GM12892 (cell line): ENCODE data around the gene SLC2A6.
A peak's percentile ranks its signal among the peaks of the same experiment; 100 is the strongest.

Experiments used
- DNase-seq: peaks from one replicate; pipeline ENCODE4 v3.0.0; 2011; ENCODE audit not compliant: insufficient read length
- FAIRE-seq: peaks from 2 replicates; lab custom pipeline; 2011; peaks lifted over from hg19 to GRCh38; lab: Jason Lieb, UNC
- POLR2A ChIP-seq: IDR thresholded peaks from 2 replicates; pipeline ENCODE4 v1.6.1; 2011; ENCODE audit warnings: low read depth, low read length, control low read depth
- POLR2AphosphoS5 ChIP-seq: IDR thresholded peaks from 2 replicates; pipeline ENCODE4 v1.6.1; 2011; ENCODE audit warnings: low read depth, low read length, control low read depth
- TAF1 ChIP-seq: IDR thresholded peaks from 2 replicates; pipeline ENCODE4 v1.6.1; 2011; ENCODE audit warnings: low read depth, mild to moderate bottlenecking, control low read depth, low read length, borderline replicate concordance

SLC2A6 gene

DNA sequence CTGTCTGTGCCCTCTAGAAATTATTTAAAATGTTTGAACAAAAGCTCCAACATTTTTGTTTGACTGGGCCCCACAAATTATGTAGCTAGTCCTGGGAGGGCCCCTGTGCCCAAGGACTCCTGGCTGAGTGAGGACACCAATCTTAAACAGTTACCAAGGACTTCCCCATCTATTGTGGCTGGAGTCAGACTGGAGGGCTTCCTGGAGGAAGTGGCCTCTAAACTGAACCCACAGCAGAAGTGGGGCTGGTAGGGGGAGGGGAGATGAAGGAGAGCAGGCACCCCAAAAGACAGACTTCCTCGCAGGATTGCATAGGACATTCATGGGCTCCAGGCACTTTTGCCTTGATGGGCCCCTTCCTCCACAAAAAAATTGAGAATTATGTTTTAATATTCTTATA is 48.7 kb downstream of the SLC2A6 start:
- FAIRE-seq (no peak), DNase-seq (no peak)
- TF ChIP-seq POLR2AphosphoS5 (no peak), POLR2A (no peak), TAF1 (no peak)

DNA sequence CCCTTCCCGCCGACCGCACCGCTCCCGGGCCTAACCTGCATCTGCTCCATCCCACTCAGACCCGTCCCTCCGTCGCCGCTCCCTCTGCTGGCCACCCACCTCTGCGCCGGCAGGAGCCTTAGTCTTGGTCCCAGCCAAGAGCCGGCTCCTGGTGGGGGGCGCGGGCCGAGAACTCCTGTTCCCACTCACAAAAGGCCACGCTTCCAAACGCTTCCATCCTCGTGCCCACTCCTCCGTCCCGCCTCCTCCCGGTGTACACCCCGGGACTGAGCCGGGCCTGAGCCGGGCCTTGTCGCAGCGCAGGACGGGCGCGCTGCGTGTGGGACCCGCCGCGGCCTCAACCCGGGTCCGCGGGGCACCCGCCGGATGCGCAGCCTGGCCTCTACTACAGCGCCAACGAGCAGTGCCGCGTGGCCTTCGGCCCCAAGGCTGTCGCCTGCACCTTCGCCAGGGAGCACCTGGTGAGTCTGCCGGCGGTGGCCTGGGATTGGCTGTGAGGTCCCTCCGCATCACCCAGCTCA is 49.2 kb downstream of the SLC2A6 start:
- no peak for FAIRE-seq
- peak; percentile 44 for DNase-seq
- no peak for TF ChIP-seq TAF1
- TF ChIP-seq POLR2A: no peak
- no peak for TF ChIP-seq POLR2AphosphoS5

DNA sequence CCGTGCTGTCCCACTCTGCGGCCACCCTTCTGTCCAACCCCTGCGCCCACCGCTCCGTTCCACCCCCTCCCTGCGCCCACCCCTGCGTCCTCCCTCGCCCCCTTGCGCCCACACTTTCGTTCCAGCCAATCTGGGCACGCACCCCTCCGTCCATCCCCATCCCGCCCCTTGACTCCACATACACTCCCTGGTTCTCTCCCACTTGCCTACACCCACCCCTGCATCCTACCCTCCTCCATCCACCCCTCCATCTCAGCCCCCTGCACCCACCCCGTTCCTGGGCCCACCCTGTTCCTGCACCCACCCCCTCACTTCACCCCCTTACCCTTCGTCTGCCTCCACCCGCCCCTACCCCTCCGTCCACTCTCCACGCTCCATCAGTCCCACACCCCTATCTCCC is 49.7 kb downstream of the SLC2A6 start:
- TF ChIP-seq POLR2A: no peak
- peak; percentile 32 for DNase-seq
- FAIRE-seq: no peak

DNA sequence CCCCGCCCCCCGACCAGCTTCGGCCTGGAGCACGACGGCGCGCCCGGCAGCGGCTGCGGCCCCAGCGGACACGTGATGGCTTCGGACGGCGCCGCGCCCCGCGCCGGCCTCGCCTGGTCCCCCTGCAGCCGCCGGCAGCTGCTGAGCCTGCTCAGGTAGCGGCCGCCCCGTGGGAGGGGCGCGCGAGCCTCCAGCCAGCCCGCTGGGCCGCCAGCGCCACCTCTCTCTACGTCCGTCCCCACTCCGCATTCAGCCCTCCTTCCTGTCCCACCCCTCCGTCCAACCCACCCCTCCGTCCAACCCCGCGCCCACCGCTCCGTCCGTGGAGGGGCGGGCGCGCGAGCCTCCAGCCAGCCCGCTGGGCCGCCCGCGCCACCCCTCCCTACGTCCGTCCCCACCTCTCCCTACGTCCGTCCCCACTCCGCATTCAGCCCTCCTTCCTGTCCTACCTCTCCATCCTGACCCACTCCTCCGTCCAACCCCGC is 50.2 kb downstream of the SLC2A6 start:
- TF ChIP-seq POLR2A (no peak), POLR2AphosphoS5 (no peak), TAF1 (no peak)
- peak; percentile 50 for DNase-seq
- FAIRE-seq: peak; percentile 67

DNA sequence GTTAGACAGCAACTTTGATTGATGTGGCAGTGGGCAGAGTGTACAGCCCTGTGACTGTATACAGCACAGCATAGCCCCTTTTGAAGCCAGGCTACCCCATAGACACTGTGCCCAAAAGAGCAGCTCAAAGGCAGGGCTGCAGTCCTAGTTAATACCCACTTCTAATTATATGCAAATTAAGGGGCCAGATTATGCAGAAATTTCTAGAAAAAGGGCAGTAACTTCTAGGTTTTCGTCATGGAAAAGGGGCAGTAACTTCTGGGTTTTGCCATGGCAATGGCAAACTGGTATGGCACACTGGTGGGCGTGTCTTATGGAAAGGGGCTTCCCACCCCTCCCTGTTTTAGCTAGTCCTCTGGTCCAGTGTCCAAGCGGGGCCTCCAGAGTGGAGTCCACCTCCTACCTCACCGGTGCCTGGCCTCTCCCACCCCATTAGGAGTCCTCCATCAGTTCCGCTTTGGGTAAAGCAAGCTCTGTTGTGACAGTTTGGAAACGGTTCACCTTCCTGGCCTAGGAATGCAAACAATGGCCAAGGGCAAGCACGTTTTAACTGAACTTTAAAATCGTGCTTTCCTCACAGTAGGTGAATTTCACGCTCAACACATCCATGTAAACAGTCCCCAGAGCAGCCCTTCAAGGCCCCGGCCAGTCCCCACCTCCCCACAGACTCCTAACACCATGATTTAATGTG is 51.1 kb downstream of the SLC2A6 start:
- FAIRE-seq (no peak), DNase-seq (no peak)
- no peak for TF ChIP-seq POLR2AphosphoS5
- no peak for TF ChIP-seq TAF1
- no peak for TF ChIP-seq POLR2A

DNA sequence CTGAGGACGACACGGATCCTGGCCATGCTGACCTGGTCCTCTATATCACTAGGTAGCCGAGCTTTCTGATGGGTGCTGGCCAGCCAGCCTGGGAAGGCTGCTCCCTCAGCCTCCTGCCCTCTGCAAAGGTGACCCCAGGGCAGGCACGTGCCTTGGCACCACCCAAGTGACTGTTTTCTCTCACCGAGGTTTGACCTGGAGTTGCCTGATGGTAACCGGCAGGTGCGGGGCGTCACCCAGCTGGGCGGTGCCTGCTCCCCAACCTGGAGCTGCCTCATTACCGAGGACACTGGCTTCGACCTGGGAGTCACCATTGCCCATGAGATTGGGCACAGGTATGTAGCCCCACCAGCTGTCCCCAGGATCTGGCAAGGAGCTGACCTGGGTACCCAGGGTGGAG is 52.9 kb downstream of the SLC2A6 start:
- no peak for FAIRE-seq
- DNase-seq: no peak
- TF ChIP-seq TAF1: no peak
- TF ChIP-seq POLR2AphosphoS5: no peak
- no peak for TF ChIP-seq POLR2A

DNA sequence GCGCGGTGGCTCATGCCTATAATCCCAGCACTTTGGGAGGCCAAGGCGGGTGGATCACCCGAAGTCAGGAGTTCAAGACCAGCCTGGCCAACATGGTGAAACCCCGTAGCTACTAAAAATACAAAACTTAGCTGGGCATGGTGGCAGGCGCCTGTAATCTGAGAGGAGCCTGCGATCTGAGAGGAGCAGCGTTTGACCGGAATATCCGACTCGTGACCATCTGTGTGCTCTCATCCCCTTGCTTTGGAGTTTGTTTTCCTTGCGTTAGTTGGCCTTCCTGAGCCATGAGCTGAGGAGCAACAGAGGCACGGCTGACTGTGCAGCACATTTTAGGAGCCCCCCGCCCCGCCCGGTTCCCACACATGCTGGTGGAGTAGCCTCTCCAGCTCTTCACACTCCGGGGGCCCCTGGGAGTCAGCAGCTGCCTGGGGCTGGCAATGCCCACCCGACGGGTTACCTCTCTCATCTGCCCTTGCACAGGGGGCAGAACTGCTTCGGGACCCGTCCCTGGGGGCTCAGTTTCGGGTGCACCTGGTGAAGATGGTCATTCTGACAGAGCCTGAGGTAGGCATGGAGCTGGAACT is 53.8 kb downstream of the SLC2A6 start:
- TF ChIP-seq POLR2AphosphoS5 (no peak), POLR2A (no peak), TAF1 (no peak)
- FAIRE-seq (no peak), DNase-seq (no peak)

DNA sequence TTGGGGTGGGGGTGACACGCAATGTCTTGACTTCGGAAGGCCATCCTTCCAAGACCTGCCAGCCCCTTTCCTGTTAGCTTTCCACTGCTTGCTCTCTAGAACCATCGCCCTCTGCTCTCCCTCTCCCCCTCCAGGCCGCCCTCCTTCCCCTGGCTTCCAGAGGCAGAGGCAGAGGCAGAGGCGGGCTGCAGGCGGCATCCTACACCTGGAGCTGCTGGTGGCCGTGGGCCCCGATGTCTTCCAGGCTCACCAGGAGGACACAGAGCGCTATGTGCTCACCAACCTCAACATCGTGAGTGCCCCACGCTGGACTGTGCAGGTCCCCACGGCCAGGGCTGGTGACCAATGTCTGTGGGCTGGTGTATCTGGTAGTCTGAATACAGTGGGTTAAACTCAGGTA is 54.7 kb downstream of the SLC2A6 start:
- FAIRE-seq (no peak), DNase-seq (no peak)
- no peak for TF ChIP-seq POLR2A
- no peak for TF ChIP-seq POLR2AphosphoS5
- TF ChIP-seq TAF1: no peak

DNA sequence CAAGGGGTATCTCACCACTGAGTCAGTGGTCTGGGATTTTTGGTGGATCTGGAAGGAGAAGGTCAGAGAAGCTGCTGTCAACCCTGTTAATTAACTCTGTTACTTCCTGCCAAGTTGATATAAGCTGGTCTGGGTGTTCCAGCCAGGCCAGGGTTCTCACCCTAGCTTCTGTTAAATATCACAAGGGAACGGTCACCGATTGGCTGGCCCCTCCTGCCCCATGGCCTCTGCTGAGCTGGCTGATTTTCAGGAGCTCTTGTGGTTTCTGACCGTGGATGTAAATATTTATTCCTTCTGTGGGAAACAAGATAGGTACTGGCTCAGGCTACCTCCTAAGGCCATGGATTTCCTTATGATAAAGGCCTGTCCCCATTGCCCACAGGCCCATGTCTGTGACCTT is 55.7 kb downstream of the SLC2A6 start:
- DNase-seq (no peak), FAIRE-seq (no peak)
- TF ChIP-seq POLR2A (no peak), POLR2AphosphoS5 (no peak), TAF1 (no peak)

DNA sequence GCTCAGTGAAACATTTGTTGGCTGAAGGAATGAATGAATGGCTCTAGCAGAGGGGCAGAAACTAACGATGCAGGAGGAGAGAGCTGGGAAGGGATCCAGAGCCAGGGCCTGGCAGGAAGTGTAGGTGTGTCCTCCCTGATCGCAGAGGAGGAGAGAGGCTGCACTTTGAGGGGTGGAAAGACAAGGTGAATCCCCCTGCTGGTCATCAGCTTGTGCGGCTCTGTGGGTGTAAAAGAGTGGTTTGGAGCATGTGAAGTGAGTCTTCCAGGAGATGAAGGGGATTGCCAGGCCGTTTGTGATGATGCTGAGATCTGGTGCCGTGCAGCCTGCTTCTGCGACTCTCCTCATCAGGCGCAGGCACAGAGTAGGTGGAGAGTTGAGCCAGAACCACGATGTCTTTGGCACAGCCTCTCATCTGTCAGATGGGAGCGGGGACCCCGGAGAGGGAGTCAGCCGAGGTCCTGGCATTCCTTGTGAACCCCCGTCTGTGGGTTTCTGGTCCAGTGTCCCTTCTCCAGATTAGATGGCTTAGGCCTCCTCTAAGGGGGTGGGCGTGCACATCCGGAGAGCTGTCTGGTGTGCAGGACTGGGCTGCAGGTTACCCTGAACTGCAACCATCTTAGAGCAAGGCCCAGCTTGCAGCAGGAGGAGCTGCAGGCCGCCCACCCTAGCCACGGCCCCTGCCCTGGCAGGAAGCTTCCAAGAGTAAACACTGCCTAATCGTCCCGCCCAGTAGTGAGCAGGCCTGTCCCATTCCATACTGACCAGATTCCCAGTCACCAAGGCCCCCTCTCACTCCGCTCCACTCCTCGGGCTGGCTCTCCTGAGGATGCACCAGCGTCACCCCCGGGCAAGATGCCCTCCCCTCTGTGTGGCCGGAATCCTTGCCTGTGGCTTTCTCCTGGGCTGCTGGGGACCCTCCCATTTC is 57.0 kb downstream of the SLC2A6 start, which contains the start of gene ADAMTS13:
Gene ADAMTS13 (plus strand): TSS at position 753 of the 928 bp plus-strand sequence. CDS start 77 bp downstream, at position 830.
- TF ChIP-seq POLR2A (peak; percentile 39; the same call in 1 of the 2 replicates), TAF1 (no peak), POLR2AphosphoS5 (peak; percentile 60; the same call in 1 of the 2 replicates)
- DNase-seq (peak; percentile 54), FAIRE-seq (peak; percentile 86)
